ENCODE measurements around the gene FAM20C.
"Not testable (repeated sequence)": the region's sequence is repeated elsewhere in the genome, so short reads cannot be mapped to it uniquely, and the experiment has no call there.

Gene FAM20C

DNA sequence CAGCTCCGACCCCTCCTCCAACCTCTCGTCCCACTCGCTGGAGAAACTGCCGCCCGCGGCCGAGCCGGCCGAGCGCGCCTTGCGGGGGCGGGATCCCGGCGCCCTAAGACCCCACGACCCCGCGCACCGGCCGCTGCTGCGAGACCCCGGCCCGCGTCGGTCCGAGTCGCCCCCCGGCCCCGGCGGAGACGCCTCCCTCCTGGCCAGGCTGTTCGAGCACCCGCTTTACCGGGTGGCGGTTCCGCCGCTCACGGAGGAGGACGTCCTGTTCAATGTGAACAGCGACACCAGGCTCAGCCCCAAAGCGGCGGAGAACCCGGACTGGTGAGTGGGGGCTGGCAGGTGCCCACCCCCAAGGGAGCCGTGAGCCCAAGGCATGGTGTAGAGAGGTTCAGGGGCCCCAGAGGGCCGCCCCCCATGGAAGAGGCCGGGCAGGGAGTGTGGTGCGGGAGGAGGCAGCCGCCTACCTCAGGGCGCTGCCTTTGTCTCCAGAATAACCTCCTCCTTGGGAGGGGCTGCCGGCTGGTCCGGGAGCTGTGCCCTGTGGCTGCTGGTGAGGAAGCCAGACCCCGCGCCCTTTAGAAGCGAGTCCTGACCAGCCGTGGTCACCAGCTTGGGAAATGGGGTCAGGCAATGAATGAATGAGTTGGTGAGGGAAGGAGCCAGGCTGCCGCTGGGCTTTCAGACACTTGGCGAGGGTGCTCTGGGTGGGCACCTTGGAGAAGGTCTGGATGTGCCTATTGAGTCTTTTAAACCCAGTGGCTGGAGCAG, 1.3 kb downstream of the FAM20C start:
- DNase-seq = no peak

DNA sequence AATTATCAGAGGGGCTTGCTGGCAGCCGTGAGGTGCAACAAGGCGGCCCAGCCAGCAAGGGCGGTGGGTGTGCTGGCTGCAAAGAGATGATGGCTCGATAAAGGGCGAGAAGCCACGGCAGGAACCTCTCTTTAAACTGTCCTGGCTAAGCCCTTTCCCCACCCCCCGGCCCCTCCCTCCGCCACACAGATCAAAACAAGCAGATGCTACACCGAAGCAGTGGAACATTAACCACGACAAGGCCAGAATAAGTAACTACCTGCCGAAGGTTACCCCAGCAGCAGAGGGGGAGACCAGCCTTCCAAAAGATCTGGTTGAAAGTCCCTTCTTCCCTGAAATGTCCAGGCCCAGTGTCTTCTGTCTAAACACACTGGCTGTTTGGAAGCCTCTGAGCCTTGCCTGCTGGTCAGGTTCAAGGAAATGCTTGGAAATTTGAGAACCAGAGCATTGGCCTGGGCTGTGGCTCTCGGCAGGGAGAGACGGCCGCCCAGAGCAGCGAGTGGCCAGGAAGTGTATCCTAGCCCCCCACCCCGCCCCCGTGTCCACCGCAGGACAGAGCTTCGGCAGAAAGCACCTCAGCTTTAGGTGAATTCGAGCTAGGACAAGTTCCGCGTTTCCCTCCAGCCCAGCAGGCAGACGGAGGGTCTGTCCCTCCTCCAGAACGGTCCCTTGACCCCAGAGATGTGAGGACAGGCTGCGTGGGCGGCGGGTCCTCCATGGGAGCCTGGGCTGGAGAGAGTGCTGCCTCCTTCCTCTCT, 2.1 kb downstream of the FAM20C start:
- no peak for DNase-seq

DNA sequence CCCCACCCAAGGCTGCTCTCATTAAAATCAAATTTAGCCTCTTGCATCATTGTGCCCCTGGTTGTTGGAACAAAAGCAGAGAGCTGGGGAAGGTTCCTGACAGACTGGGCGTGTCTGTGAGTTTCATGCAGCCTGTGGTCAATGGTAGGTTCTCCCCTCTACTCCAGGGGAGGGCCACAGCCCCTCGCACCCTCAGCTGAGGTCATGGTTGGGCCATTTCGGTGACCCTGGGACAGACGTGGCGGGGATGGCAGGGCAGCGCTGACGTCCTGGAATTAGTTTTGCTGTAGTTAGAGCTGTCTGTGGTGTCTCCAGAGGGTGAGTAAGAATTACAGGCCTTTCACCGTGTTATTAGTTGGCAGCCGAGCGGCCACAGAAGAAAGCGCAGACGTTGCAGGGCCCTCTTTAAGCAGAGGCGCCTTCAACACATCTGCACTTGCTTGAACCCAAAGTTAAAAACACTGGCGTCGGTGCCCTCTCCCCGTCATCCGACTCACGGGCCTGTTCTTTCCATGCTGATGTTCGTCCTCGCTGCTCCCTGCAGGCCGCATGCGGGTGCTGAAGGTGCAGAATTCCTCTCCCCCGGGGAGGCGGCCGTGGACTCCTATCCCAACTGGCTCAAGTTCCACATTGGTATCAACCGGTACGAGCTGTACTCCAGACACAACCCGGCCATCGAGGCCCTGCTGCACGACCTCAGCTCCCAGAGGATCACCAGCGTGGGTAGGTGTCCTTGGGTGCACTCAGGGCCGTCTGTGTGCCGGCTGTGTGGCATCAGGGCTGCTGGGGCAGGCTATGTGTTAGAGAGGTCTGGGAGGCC, 2.8 kb downstream of the FAM20C start:
- DNase-seq = no peak

DNA sequence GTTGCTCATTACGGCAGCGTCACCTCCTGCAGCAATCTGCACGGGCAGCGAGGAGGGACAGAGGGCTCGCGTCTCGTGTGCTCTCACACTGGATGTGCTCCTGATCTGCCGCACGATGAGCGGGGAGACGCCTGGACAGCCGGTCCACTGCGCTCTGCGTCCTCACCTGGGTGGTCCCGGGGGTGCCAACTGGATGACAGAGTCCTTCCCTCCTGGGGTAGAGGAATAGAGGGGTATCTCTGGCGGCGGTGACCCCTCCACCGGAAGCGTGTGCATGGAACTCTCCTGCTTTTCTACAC, 3.4 kb downstream of the FAM20C start:
- DNase-seq = no peak

DNA sequence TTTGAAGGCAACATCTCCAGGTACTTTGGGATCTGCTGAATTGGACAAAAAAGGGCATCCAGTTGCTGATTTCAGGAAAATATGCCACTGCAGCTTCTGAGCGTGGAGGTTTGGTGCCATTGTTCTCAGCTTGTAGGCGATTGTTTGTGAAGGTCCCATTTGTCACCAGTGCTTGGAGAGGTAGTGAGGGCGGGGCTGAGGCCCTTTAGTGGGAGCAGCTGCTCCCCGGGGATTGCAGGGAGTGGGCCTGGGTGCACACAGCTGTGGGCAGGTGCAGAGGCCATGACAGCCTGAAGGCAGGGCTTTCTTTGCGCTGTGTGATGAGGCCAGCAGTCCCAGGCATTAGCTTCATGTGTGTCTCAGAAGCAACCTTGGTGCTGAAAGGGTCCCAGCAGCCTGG, 3.9 kb downstream of the FAM20C start:
- DNase-seq = no peak

DNA sequence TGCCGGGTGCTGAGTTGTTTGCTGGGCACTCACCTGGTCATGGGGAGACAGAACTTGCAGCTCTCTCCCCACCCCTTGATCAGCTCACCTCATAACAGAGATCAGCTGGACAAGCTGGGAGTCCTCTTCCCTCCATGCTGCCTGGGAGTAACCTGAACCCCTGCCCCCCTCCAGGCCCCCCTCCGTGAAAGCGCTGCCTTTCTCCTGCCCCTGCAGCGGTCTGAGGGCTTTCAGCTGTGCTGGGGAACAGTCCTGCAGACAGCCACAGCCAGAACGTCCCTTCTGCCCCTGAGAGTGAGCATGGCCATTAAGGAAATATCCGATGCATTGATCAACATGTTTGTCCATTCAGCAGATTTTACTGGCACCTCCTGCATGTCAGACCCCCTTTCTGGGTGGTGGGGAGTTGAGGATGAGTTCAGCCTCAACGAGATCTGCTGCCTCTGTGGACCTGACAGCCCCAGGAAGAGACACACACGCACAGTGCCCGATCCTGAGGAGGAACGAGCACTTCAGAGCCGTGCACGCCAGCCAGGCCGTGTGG, 4.5 kb downstream of the FAM20C start:
- no peak for DNase-seq

DNA sequence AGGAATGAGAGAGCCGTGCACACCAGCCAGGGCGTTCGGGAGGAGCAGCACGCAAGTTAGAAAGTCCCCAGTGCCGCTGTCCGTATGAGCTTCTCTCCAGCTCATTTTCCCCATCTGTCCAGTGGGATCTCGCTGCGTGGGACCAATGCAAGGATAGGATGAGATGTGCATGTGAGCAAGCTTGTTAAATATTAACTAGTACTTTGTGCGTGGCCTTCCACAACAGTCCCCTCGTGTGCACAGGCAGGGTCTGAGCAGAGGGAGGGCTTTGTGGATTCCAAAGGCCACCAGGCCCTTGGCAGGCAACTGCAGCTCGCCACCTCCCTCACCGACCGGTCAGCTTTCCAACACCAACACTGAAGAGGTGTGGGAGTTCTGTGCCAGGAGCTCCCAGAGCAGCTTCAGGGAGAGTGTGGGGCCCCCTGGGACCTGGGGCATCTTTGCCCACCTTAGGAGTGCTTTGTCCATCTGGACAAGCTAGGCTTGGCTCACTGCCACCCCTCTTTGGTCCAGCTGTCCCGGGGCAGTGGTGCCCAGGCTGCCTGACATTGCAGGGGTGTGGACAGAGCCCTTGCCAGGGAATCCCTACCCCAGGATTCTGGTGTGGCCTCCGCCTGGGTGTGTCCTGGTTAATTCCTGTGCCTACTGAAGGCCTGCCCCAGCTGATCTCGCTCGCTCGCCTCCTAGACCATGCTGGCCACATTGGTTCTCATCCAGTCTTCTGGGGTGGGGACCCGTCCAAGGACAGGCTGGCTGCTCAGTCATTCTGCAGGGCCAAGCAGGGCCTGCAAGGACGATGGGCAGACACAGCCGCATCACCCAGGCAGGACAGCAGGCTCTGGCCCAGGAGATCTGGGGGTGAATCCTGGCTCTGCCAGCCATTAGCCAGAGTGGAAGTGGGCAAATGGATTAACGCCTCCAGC, 5.3 kb downstream of the FAM20C start:
- DNase-seq = no peak

DNA sequence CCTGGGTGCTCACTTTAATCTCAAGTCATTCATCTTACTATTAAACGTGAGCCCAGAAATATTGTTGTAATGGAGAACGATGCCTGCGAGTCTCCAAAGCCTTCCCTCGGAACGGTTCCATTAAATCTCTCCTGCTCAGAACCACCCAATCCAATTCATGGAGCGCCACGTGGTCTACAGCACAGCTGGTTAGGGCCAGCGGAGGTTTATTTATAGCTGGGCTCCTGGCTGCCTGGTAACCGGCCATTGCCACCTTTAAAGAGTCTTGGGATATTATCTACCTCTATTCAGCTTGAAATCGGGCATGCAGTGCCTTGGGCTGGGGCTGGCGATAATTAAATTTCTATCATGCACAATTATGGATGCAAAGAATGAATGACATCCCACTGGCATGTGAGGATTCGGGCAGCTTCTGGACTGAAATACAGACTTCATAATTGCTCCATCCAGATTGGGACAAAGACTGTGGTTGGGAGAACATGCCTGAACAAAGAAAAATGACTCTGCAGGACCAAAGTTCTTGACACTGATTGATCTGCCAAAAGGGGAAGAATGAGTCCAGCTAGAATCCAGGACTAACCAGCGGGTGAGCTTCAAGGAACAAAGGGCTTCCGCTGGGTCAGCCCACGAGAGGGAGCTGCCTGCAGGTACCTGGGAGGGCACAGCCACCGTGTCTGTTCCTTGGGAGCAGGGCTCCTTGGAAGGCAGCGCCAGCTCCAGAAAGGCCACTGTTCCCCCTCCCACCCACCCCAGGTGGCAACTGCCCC, 7.3 kb downstream of the FAM20C start:
- DNase-seq = no peak

DNA sequence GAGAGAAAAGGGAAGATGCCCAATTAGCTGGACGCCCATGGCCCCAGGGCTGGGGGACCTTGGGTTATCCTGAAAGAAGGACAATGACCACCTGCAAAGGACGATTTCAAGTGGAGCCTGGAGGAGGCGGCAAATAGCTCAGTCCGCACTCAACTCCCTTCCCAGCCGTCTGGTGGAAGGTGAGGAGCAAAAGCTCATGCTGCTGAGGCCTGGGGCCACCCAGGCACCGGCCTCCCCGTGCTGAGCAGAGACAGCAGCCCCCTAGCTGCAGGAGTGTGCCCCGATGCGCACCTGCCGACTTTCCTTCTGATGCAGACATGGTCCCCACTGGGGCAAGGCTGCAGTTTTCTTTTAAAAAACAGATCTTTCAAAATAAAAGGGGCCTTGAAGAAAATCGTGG, 7.9 kb downstream of the FAM20C start:
- DNase-seq = no peak

DNA sequence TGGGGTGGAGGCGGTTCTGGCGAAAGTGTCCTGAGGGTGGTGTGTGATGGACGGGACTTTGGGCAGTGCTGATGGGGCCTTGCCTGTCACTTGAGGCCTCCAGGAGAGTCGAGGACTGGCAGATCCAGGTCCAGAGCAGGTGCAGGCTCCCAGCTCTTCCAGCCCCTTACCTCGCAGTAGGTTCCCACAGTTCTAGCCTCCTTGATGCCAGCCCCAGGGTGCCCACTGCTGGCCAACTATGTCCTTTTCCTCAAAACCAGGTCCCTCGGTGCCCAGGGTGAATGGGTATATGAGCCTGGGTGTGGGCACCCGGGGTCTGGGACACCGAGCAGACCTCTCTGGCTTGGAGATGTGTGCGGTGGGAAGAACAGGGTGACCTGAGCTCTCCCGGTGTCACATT, 8.3 kb downstream of the FAM20C start:
- DNase-seq = no peak

DNA sequence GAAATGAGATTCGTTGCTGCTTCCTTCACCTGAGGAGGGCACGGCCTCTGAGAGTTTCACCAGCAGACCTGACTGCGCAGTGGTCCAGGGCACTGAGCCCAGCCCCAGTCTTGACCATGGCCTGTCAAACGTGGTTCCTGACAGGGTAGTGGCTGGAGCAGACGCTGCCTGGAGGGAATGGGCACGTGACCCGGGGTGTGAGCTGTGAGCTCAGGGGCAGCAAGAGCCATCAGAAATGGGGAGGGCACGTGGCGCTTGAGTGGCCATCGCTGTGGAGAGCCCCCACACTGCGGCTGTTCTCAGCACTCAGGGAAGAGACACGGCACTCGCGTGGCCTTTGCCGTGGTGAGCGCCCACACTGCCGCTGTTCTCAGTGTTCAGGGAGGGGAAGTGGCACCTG, 12.0 kb downstream of the FAM20C start:
- no peak for DNase-seq

DNA sequence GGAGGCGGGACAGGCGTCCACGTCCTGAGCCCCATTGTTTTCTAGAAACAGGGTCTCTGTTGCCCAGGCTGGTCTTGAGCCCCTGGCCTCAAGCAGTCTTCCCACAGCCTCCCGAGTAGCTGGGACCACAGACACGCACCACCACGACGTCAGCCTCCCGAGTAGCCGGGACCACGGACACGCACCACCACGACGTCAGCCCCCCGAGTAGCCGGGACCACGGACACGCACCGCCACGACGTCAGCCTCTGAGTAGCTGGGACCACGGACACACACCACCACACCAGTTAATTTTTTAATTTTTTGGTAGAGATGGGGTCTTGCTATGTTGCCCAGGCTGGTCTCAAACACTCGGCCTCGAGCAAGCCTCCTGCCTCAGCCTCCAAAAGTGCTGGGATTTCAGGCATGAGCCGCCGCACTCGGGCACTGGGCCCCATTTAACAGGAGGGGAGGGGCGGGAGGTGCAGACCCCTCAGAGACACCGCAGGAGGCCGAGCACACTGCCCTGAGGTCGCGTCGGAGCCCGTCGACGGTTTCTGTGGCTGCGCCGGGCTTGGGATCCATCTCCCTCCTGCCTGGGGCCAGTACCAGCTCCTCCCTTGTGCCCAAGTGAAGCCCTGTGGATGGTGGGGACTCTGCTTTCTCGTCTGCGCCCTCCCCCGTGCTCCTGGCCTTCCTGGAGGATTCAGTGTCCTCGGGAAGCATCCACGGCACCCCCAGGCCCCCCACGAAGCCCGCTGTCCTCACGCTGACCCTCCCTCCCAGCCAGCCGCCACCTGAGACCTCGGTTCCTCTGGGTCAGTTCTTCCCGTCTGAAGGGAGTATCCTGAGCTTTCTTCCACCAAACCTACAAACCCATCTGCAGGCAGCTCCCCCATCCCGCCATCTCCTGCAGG, 13.0 kb downstream of the FAM20C start:
- DNase-seq = no peak

DNA sequence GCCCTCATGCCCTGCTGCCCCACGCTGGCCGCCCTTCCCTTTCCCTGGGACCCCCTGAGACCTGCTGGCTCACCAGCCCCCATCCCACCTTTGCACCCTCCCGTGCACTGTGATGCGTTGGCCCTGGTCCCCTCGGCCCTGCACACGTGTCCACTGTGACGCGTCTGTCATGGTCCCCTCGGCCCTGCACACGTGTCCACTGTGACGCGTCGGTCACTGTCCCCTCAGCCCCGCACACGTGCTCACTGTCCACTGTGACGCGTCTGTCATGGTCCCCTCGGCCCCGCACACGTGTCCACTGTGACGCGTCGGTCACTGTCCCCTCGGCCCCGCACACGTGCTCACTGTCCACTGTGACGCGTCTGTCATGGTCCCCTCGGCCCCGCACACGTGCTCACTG, 14.0 kb downstream of the FAM20C start:
- DNase-seq = not testable (repeated sequence)

DNA sequence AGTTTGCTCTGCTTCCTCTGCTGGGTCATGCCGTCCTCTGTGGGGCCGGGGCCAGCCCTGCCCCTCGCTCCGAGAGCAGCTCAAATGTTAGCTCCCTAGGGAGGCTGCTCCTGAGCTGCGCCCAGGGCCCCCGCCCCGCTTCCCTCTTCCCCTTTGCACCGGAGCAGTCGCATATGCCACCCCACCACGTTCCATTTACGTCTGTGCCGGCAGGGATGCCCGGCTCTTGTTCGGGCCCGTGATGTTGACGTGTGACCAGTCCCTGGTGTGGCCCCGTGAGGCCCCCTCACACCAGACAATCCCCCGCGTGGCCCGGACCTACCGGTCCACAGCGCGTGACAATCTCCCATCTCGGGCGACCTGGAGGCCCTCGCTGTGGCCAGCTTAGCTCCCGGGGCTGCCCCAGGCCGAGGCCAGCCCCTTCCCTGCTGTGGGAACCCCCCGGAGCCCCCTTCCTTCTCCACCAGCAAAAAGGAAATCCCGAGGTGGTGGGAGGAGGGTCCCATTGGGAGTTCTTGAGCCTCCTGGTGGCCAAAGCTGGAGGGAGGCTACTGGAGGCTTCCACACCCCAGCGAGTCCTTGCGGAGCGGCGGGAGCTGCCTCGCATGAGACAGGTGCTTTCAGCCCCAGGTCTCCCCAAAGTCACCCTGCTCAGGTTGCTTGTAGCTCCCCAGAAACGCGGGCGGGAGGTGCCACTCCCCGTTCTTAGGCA, 15.2 kb downstream of the FAM20C start:
- DNase-seq = no peak

DNA sequence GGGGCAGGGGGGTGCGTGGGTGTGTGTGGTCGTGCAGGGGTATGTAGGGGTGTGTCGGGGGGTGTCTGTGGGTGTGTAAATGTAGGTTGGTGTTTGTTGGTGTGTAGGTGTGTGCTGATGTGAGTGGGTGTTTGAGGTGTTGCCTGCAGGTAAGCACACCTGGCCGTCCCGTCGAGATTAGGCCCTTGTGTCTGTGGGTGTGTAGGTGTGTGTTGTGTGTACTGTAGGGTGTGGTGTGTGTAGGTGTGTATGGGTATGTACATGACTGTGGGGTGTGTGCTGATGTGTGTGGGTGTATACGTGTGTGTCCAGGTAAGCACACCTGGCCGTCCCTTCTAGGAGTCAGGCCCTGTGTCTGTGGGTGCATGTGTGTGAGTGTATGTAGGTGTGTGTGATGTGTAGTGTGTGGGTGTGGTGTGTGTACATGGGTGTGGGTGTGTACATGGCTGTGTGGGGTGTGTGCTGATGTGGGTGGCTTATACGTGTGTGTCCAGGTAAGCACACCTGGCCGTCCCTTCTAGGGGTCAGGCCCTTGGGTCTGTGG, 15.8 kb downstream of the FAM20C start:
- no peak for DNase-seq

DNA sequence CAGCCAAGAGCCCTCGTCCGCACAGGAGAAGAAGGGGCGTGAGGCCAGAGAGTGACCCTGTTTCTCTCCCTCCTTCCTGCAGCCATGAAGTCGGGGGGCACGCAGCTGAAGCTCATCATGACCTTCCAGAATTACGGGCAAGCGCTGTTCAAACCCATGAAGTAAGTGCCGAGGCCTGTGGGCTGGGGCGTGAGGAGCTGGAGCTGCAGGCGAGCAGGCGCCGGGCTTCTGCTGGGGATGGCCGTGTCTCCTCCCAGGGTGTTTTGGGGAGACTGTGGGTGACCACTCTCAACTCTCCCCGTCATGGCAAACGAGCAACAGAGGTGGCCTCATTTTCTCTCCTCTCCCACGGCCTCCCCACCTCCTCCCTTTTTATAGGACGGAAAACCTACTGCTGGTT, 16.4 kb downstream of the FAM20C start:
- no peak for DNase-seq

DNA sequence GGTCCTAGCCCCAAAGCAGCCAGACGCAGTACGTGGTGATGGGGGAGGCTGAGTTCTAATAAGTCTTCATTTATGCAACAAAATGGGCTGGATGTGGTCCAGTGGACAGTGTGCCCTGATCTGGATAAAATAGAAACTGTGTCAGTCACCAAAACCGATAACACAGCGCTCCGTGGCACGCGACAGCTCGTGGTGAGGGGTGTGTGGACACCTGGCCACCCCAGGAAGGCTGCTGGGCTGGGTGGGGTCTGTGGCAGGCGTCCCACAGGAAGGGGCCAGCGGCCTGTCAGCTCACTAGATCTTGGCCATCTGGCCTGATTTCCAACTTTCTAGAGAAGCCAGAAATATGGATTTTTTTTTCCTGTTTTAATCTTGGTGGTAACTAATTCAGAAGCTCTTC, 17.0 kb downstream of the FAM20C start:
- DNase-seq = no peak

DNA sequence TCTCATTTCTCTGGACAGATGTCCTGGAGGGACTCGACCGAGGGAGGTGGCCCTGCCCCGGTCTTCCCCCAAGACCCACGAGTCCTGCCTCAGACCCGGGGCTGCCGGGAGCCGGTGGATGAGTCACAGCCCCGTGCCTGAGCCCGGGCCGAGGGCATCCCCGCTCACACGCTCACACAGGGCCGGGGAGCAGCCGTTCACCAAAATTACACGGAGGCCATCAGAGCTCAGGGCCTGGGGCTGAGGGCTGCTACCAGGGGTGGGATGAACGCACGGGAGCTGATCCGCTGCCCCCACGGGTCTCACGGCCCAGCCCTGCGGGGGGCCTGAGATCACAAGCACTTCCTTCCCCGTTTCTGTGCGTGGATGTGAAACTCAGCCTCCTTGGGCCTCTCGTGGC, 17.5 kb downstream of the FAM20C start:
- DNase-seq = no peak

DNA sequence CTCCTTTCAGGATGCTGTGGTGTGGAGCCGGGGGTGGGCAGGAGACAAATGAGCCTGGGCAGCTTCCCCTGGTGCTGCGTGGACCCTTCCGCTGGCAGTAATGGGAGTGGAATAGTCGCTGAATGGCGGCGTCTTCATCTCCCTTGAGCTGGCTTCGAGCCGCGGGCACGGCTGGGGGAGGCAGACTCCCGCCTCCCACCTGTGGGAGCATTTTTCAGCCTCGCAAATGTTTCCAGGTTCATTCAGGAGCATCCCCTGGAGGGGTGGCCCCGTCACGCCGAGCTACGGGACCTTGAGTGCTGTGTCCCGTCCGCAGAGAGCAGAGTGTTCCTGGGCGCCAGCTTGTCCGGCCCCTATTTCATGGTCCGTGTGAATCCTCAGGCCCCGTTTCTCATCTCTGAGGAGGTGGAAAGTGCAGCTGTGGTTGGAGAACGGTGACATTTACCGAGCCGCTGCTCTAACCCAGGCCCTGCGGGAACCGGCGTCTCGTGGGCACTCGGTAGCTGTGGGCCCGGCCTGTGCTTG, 18.1 kb downstream of the FAM20C start:
- no peak for DNase-seq
